OCI-LY7 (cell line): ENCODE results near the gene SPATS2L.

ENCODE experiments used
- CTCF ChIP-seq: fragments of 200-600 bp; sonication (generic); conservative IDR thresholded peaks from 2 replicates; pipeline ENCODE4 v1.5.1; 2014; ENCODE audit warnings: mild to moderate bottlenecking, antibody characterized with exemption, low read length, moderate library complexity, mixed read lengths
- EZH2phosphoT487 ChIP-seq: fragments of 200-600 bp; sonication (generic); IDR thresholded peaks from 2 replicates; pipeline ENCODE4 v1.6.1; 2018; ENCODE audit warnings: low read depth, borderline replicate concordance, mild to moderate bottlenecking, mixed run types, antibody characterized with exemption, low read length, moderate library complexity, mixed read lengths

- TF ChIP-seq CTCF: no peak
- TF ChIP-seq EZH2phosphoT487: no peak
Measured at GRCh38 chr2:200278694-200279316, 27.7 kb upstream of the SPATS2L start.
